Superior temporal gyrus (tissue), 1 donor: ENCODE measurements around the gene NUDT21.

Source experiments
- DNase-seq: peaks from one replicate; pipeline ENCODE4 v3.0.0-alpha.2; 2016; ENCODE audit errors: extremely low spot score

NUDT21 gene

DNA sequence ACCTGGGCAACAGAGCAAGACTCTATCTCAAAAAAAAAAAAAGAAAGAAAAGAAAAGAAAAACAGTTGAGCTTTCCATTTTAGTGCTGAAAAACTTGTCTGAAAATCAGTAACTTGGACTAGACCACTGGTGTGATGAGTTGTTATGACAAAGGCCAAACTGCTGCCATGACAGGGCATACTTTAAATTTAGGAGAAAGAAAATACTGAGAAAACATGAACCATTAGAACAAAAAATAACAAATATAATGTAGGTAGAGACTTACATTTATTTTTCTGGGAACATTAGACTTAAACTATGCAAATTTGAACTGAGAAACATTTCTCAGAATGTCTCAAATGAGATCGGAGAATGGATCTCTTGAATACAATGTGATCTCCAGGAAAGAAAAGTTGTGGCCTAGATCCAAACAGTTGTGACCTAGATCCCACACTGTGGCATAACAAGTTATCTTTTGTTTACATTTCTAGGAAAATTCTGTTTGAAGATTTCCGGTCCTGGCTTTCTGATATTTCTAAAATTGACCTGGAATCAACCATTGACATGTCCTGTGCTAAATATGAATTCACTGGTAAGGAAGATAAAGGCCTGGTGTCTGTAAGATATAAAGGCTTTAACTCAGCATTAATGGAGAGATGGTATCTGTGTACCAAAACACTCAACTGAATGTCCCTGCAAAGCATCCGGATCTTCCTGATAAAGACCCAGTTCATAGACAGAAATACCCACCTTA, 11.1 kb upstream of the NUDT21 start:
- DNase-seq, result no peak

DNA sequence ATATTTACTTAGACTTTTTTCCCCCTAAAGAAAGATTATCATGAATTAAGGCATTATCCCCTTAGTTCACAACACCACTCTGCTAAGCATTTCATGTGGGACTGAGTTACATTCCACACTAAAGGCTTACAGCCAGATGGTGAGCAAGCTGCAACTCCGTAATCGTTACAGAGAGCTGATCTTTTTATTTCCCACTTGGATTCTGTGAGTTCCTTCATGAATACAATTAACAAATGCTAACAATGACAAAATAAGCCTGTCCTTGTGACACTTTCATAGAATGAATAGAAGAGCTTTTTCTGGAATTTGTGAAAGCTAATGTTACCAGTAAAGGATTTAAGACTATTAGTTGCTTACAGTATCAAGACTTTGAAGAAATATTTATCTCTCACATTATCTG, 9.0 kb upstream of the NUDT21 start:
- peak; percentile 78 for DNase-seq

DNA sequence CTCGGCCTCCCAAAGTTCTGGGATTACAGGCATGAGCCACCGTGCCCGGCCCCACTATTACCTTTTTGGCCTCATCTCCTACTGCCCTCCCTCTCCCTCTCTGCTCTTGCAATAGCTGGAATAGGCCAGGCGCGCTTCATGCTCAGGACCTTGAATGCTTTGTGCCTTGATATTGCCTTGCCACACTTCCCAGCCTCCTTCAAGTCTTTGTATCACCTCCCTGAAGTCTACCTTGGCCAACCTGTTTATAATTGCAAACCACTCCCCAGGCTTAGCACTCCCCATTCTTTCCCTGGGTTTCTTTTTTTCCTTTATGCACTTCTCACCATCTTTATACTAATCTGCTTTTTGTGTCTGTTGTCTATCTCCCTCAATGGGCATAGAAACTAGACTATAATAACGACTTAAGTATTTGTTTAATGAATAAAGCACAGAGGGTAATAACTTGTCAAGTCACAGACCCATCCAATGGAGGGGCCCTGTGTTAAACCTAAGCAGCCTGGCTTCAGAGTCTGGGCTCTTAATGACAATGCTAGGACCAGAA, 6.9 kb upstream of the NUDT21 start:
- no peak for DNase-seq

DNA sequence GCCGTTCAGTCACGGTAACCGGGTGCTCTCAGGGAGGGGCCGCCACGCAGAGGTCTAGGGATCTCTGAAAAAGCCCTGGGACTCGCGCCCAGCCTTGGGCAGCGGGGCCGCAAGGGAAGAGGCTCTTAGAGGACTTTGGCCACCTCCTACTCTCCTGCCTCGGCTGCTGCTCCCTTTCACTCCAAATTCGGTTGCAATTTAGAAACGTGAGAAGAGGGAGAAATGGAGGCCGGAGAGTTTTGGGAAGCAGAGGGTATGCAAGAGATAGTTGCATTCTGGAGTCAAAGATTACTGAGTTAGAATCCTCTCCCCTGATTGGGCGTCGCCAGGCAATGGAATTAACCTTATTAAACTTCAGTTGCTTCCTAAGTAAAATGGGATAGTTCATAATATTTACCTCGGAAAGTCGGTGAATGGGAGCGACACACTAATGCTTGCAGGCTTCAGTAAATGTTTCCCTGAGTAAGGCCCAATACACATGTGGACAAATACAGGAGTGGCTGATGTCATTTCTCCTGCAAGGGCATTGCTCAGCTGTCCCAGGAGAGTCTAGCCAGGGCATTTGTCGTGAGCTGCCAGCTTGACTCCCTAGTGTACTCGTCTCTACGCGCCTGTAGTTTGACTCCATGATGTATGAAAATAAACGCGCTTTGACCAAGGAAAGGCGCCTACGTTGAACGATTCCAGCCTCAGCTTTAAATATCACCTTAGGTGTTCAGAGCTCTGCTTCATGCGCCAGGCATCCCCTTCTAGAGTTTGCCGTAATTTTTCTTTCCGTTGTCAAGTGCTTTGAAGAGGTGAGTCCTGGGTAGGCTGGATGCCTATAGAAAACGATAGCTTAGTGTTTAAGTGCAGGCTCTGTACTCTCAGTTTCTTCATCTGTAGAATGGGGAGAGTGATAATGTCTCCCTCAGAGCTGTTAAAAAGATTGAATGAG, 889 bp upstream of the NUDT21 start:
- DNase-seq, result no peak

DNA sequence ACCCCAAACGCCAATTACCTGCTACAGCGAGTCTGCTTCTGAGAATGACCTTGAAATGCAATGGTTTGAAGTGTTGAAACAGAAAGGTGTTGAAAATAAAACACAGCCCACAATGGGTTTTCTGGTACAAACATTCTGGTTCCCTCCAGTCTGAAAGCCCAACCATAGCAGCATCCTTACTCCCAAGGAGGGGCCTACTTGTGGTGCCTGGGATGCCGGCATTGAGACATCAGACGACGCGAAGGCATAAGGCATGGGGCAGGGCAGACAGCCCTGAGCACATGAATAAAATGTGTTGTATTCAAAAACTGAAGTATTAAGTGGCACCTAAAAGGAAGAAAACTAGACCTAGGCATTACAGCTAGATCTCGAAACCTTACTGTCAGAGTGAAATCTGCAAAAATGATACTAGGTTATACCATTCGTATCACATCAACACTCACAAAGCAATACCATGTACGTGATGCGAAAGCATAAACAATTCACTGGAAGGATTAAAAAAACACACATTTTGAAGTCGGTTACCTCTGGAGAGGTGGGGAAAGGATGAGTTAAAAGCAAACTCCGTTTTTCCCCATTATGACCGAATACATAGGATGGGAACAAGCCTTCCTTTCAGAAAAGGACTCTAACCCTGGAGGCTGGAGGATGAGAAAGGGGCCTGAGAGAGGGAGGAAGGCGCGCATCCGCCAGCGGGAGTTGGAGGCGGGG, 702 bp downstream of the NUDT21 start:
- no peak for DNase-seq

DNA sequence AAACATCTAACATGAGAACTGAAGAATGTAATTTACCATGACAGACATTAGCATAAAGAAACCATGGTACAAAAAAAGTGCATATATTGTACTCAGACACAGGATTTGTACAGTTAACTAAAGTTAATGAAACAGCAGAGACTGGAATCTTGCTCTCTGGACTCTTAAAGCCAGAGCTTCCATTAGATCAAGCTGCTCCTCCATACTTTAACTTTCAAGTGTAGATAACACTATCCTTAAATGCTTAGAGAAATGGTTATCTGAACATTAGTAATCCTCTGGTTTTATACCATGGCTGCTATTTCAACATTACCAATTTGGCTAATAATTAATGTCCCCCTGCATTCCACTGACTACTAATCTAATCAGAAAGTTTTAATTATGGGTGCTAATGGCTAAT, 3.1 kb downstream of the NUDT21 start:
- DNase-seq, result no peak

DNA sequence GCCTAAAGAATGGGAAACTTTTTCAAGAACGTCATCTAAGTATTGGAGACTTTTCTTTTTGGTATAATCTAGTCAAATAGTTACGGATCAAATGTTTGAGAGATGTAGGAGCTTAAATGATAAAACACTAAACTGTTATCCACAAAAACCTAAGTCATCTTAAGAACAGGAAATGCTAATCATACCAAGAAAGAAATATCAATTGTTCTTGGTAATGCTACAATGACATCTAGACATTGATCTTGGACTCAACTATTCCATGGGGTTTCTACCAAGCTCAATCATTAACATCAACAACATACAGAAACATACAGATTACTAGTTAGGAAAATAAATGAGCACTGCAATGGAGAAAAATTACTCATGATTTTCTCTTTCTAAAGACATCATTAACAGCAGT, 3.8 kb downstream of the NUDT21 start:
- DNase-seq, result no peak

DNA sequence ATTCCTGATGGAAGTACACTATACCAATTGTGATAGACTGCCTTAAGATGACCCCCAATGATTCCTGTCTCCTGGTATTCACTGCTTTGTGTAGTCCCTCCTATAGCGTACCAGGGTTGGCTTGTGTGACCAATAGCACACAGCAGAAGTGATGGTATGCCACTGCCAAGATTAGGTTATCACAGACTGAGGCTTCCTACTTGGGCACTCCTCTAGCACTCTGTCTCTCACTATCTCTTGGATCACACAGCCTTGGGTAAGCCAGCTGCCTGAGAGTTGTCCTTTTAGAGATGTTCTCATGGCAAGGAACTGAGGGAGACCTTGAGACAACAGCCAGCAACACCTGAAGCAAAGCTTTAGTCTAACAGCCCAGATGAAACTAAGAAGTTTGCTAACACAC, 13.1 kb downstream of the NUDT21 start:
- no peak for DNase-seq

DNA sequence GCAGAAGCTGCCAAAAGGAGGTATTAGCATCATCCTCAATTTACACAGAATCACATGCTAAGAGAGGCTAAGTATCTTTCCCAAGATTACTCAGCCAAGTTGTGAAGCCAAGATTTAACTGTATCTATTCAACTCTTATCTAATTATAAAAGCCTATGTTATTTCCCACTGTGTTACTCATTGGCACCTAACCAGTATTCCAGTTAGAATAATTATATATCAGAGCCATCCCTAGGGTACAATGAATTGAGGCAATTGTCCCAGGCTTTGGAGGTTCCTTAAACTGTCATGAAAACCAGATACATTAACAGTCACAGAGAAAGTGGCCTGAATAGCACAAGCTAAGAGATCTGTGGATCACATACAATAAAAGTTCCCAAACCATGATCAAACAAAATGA, 14.9 kb downstream of the NUDT21 start:
- DNase-seq, result no peak

DNA sequence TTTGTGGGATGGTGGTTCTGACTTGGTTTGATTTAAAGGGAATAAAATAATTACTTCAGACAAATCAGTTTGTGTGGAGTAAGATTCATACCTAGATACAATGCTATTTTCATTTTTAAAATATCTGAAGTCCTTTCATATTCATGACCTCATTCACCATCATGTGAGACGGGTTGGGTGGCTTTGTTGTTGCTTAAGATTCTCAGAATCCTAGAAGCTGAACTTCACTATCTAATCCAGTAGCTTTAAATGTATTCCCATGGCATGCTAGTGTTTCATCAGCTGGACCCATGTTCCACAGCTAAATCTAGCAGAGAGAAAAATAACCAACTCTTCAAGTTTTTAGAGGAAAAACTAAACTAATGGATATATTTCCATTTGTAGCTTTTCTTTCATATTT, 23.0 kb downstream of the NUDT21 start:
- DNase-seq, result no peak

DNA sequence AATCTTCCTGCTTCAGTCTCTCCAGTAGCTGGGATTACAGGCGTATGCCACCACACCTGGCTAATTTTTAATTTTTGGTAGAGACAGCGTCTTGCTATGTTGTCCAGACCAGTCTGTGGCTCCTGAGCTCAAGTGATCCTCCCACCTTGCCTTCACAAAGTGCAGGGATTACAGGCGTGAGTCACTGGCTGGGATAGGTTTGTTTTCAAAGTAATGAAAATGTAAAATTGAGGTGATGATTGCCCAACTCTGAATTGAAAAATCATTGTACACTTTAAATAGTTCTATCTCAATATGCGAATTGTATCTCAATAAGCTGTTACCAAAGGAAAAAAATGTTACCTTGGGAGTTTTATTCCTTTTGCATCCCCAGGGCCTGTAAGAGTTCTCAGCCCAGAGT, 24.5 kb downstream of the NUDT21 start:
- DNase-seq, result no peak

DNA sequence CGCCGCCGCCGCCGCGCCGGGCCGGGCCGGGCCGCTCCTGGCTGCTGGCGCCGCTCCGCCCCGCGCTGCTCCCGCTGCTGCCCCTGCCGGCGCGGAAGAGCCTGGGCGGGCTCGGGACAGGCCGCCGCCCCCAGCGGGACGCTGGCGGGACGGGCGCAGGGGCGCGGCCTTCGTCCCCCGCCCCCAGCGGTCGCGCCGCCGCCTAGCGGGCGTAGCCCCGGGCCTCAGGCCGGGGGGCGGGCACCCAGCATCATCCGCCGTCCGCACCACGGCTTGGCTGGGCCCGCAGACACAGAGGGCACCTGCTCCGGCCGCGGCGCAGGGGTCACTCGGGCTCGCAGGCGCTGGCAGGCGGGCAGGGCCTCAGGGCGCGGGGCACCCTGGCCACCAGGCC, 25.7 kb downstream of the NUDT21 start, which contains the start of gene AMFR:
TSS of gene AMFR (minus strand) at position 107 of the 394 bp plus-strand sequence. CDS start 218 bp downstream, outside the sequence.
- DNase-seq, result peak; percentile 72

DNA sequence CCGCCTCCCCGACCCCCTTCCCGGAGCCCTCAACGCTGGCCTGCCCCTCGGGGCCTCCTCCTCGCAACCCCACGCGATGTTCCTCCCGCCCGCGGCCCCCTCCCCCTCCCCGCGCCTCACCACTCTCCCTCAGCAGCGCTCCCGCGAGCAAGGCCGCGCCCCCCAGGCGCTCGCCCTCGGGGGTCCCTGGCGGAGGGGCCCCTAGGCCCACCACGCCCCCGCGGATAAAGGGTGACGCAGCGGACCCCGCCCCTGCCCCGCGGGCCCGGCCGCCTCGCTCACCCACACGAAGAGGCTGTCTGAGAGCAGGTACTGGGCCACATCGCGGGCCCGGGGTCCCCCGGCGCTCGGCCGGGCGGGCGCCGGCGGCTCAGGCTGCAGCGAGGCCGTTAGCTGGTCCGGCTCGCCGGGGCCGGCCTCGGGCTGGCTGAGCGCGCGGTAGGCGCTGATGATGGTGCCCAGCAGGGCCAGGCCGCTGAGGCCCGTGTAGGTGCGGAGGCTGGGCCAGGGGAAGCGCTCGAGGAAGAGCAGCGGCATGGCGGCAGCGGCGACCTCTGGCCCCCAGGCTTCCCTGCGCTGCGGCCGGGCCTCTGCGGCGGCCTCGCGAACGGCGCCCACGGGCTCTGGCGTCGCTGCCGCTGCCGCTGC, 26.2 kb downstream of the NUDT21 start:
- DNase-seq, result no peak

DNA sequence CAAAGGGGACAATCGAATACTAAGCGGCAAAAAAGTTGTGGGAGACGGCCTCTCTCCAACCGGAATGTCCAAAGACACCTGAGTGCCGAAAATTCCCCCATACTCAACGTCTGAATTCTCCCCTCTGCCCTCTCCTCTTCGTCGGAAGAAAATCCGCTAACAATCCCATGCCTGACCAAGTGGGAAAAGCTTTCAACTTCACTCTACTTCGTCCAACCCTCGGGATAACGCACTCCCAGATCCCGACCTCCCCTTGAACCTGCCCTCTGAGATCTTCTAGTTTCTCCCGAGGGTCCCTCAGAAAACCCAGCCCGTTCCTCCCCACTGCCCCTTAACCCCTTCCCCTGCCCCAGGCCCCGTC, 26.7 kb downstream of the NUDT21 start:
- DNase-seq, result no peak

DNA sequence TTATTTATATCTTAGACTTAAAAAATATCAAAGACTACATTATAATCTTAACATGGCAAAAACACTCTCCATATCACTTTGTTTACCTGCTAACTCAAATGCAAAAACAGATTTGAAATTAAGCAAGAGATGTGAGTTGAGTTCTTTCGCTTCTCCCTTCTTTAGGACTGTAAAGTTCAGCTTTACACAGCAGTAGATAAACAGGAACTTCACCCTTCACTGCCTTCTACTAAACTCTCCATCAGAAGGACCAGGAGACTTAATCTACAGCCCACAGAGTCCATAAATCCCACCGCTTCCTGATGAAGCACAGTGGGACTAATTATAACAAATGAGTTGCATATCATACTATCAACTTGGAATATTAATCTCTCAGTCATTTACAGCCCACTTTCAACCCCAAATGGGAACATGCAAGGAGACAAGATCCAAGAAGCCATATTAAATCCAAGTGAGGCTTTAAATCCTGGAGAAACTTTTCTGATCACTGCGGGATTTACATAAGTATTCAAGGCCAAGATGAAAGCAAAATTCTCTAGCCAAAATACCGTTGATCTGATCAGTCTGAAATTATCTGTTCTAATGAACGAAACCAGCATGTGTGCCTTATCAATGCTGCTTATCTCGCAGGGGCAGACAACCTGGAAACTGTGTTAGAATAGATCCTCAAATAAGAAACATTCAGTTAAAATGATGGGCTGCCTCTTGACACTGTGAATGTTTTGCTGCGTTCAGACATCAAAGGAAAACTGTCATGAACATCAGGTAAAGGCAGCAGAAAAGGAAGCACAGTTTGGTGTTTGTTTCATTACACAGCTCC, 27.3 kb downstream of the NUDT21 start:
- peak; percentile 46 for DNase-seq

DNA sequence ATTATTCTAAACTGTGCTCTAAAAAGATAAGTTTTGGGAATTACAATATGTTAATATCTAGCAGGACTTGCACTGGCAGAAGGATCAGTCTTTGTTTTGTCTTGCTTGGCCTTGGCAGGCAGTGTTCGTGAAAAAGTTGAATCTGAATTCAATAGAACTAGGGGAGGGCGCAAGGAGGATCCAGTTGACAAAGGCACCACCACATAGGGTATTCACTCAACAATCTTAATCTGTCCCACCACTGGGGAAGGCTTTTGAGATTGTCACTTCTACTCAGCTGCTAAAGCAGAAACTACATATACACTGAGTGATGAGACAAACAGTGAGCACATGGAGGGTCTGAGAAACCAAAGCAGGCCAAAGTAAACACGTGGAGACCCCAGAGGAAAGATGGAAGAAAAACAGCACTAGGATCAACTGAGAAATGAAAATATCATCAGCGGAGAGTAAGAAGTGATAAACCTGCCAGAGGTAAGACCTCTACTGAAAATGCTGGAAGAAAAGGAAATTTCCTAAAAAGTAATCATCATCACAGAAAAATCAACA, 28.2 kb downstream of the NUDT21 start:
- no peak for DNase-seq

DNA sequence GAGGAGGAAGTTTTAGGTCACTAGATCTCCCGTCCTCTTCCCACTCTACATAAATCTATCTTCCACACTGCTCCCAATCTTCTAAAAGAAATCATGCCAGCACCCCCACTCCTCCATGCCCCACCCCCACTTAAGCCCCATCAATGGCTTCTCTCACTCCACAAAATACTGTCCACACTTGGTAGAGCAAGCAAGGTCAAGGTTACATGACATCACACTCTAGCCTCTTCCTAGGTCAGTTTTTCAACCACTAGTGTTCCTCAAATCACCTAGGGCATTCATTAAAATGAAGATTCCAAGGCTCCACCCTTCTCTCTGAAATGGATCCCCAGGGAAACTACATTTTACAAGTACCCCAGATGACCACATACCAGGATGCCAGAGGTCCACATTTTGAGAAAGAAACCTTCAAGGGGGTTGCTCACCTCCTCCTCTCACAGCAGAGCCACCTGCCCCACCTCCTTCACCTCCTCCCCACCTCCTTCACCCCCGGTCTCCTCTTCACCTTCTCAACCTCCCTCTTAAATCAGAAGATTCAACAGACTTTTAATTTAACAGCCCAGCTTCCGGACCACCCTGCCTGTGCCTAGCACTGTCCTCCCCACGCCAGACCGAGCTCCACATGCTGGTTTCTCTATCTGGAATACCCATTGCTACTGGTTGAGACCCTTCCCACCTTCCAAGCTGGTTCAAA, 29.0 kb downstream of the NUDT21 start:
- no peak for DNase-seq

DNA sequence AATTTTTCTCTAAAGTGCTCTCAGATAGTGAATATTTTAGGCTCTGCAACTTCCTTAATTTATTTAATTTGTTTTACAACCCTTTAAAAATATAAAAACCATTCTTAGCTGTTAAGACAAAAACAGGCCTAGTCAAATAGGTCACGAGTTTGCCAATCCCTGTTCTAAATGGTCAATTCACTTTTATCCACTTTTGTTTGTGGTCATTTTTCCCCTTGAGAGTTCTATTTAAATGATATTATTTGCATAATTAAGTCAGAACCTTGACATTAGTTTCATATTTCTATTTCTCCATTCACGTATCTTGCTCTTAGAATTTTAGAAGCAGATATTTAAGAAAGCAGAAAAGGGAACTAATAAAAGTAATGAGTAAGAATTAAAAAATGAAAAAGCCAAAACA, 29.8 kb downstream of the NUDT21 start:
- no peak for DNase-seq

DNA sequence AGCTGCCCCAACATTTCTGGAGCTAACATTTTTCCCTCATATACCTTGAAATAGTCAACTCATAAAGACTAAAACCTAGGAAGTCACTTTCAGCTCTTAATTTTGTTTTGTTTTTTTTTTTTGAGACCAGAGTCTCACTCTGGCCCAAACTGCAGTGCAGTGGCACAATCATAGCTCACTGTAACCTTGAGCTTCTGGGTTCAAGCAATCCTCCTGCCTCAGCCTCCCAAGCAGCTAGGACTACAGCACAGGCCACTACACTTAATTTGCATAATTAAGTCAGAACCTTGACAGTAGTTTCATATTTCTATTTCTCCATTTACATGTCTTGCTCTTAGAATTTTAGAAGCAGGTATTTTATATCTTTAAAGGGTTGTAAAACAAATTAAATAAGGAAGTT, 30.5 kb downstream of the NUDT21 start:
- DNase-seq, result no peak
